GM18951 (cell line): ENCODE data around the gene ATF6.

ENCODE experiments used
- POLR2A ChIP-seq: IDR thresholded peaks from 4 replicates; pipeline ENCODE4 v1.6.1; 2011; ENCODE audit warnings: mild to moderate bottlenecking; ENCODE audit not compliant: insufficient read length, insufficient read depth; ENCODE audit errors: extremely low read depth
- in situ Hi-C: fragments of 300-500 bp; cut with MboI; formaldehyde crosslinking; loops from one replicate; pipeline ENCODE4 v1.12.0; 2022; ENCODE audit warnings: low sequenced_read_pairs, mixed read lengths, inconsistent platforms; ENCODE audit not compliant: unreplicated experiment

ATF6 gene

DNA sequence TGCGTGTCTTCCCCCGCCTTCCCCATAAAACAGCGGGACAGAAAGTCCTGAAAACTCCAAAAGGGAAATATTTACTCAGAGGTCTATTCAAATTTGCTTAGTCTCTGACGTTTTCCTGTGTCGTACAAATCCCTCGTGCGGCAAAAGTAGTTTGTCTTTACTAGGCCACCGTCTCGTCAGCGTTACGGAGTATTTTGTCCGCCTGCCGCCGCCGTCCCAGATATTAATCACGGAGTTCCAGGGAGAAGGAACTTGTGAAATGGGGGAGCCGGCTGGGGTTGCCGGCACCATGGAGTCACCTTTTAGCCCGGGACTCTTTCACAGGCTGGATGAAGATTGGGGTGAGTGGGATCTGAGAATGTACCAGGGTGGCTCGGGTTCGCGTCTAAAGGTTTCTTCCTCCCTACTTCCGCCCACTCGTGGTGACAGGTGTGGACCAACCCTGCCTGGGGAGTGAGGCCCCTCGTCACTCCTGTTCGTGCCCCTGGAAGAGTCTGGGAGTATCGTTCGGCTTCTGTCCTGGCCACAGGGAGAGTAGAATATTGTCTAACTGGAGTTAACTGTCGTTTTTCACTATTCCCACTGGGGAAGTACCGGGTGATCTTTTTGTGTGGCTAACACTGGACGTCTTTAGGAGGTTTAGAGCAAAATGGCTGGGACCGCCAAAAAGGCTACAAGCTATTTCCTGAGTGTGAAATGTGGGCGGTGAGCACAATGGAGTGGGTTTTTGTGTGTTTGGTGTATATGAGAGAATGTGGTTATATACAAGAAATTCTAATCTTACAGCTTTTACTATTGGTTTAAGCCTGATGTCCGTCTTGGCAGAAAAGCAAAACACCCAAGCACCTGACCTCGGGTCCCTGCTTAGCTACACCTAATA, at the start of gene ATF6:
Gene ATF6, plus strand, starts transcription at position 219 of the 880 bp plus-strand sequence. Its CDS starts 41 bp downstream, at position 260.
- in situ Hi-C loops = no loop called here
- peak; percentile 70 for TF ChIP-seq POLR2A

GRCh38 chr1:161718559-161719324, 47.4 kb upstream of the ATF6 start:
- in situ Hi-C loops = no loop called here
- TF ChIP-seq POLR2A = no peak

- no peak for TF ChIP-seq POLR2A
- in situ Hi-C loops = no loop called here
These were observed 46.9 kb upstream of the ATF6 start for GRCh38 chr1:161719325-161719611.

DNA sequence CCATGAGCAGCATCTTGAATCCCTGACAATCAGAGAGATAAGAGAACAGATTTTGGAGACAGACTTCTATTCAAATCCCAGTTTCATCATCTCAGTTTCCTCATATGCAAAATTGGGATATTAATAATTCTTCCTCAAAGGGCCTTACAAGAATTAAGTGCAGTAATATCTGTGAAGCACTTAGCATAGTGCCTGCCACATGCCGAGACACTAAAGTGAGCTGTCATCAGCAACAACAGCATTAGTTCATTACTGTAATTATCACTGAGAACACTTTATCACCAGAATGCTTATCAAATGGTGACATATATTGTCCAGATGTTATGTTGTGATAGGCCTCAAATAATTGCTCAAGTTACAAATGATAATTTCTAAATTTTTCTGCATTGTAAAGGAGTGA, 45.7 kb upstream of the ATF6 start:
- TF ChIP-seq POLR2A = no peak
- in situ Hi-C loops = no loop called here

DNA sequence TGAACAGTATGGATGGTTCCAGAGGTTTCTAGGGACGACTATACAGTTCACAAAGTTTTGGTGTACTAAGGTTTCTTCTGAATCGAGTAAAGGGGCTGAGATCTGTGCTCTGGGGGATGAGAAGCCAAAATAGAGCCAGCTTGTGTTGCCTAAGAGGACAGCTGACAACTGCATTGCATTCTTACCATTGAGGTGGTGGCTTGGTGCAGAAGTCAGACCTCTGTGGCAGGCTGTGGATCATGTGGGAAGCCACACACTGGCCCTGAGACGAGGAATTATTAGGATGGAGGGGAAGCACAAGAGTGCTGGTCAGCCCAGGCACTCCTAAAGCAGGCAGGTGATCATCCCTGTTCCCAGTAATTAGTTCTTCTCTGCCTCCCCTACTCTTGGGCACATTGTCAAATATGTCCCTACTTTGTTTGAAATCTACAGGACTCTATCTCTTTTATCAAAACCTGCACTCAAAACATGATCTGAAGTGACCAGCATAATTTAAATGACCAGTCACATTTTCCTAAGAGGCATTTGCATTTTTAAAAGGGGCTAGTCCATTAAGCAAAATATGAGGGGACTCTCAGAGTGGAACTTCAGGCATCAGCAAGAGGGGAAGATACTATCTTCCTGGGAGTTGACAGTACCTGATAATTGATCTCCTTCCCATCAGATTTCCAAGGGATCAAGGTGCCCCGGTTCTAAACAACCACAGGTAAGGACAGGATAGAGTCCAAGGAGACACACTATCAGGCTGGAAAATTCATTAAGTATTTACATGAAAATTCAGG, 45.0 kb upstream of the ATF6 start, which contains the start of gene FCRLB:
Gene FCRLB, plus strand, starts transcription at position 589 of the 782 bp plus-strand sequence. CDS start 1,129 bp downstream, outside the sequence.
- in situ Hi-C loops = no loop called here
- TF ChIP-seq POLR2A = no peak

DNA sequence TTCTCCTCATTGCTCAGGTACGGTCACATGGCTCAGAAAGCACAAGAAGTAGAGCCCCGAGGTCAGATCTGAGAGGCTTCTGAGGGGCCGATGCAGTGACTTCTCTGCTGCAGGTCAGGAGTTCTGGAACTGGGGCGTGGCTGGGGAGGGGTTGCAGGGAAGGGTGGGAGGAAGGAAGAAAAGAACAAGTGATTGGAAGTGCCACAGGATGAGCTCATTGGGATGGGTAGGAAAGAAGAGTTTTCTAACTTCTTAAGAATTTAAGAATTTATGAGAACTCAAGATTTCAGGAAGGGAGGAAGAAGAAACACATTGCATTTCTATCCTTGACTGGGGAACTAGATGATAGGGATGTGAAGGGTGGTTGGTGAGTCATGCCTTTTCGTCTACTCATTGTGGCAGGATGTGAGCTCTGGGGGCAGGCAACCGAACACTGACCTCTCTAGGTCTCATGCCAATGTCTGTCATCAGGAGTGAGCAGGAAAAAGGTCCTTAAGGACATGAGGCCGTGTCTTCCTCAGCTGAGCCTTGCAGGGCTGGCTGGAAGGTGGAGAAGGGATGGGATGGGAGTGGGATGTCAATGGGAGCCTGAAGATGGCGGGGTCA, 44.3 kb upstream of the ATF6 start:
- no peak for TF ChIP-seq POLR2A
- in situ Hi-C loops = no loop called here

GRCh38 chr1:161722406-161722805, 43.7 kb upstream of the ATF6 start:
- in situ Hi-C loops = no loop called here
- TF ChIP-seq POLR2A = no peak

- no peak for TF ChIP-seq POLR2A
- in situ Hi-C loops = no loop called here
These were observed 42.5 kb upstream of the ATF6 start for GRCh38 chr1:161723459-161724141.

GRCh38 chr1:161725258-161725907, 40.7 kb upstream of the ATF6 start:
- in situ Hi-C loops = loop anchor here (25.0 kb wide), 1 partner anchor 88 kb away; the partner anchor contains the start of gene FCGR3B

DNA sequence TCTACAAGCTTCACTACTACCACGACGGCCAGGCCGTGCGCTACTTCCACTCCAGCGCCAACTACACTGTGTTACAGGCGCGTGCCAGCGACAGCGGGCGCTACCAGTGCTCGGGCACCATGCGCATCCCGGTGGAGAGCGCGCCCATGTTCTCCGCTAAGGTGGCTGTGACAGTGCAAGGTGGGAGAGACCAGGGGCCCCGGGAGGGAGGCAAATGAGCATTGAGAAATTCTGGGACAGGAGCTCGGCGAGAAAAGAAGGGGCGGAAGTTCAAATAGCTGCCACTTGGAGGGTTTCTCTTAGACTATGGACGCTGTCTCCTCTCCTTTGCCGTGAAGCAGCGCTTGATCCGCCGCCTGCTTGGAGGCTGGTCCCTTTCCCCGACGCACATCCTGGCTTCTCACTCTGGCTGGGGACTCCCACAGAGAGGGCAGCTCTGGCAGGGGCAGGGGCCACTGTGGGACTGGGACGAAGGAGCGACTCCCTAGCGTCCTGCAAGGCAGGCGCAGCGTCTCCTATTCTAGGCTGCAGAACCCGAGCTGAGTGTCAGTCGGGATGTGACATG, 40.1 kb upstream of the ATF6 start:
- TF ChIP-seq POLR2A = peak; percentile 46
- in situ Hi-C loops = loop anchor here (25.0 kb wide), 1 partner anchor 89 kb away; the partner anchor contains the start of gene FCGR3B

- in situ Hi-C loops = loop anchor here (25.0 kb wide), 1 partner anchor 89 kb away; the partner anchor contains the start of gene FCGR3B
- TF ChIP-seq POLR2A = peak; percentile 96
These were observed 39.5 kb upstream of the ATF6 start for GRCh38 chr1:161726473-161727255.
